GM18526 (cell line): ENCODE measurements around the gene PCDH1.

Experiments used
- POLR2A ChIP-seq: IDR thresholded peaks from 3 replicates; pipeline ENCODE4 v1.6.1; 2011; ENCODE audit not compliant: insufficient read length; ENCODE audit errors: extremely low read depth

Gene PCDH1

GRCh38 chr5:141853895-141854626 lies 24.1 kb downstream of the PCDH1 start:
- no peak for TF ChIP-seq POLR2A

DNA sequence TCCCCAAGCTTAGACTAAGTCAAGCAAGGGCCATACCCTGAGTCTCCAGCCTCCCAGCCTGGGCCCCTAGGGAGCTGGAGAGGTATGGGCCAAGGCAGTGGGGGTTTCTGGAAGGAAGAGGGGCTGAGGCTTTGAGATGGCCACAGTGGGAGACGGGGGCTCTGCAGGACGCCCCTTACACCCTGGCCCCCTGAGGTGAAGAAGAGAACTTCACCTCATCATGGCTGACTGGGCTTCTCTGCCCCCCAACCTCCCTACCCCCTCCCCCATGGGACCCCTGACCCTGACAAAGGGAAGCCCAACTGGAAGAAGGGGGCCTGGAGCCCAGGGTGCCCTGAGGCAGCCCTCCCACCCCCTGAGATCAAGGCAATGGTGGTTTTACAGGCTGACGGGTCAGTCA lies 25.8 kb downstream of the PCDH1 start:
- no peak for TF ChIP-seq POLR2A

DNA sequence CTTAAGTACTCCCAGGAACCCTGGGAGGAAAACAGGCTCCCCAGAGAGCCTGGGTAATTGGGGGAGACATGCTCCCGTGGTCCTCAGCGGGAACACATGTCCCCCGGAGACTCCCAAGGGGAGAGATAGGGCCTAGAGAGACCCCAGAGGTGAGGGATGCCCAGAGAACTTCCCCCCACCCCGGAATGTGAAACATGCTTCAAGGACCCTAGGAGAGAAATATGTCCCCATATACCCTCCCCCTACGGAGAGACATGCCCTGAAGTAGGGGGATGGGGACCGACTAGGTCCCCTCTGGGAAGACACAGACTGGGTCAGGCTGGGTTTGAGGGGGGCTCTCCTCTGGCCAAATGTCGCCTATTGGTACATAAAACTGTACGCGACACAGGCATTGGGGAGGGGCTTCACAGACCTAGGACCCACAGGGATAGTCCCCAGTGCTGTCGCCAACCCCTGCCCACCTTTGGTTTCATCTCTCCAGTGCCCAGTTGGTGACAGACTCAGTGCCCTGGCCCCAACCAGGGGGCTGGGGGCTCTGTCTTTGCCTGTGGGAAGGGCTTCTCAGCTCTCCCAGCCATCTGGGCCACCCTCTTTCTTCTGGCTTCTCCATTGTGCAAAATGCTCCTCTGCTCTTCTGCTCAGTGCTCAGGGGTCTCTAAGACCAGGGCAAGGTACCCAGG lies 26.9 kb downstream of the PCDH1 start:
- no peak for TF ChIP-seq POLR2A

DNA sequence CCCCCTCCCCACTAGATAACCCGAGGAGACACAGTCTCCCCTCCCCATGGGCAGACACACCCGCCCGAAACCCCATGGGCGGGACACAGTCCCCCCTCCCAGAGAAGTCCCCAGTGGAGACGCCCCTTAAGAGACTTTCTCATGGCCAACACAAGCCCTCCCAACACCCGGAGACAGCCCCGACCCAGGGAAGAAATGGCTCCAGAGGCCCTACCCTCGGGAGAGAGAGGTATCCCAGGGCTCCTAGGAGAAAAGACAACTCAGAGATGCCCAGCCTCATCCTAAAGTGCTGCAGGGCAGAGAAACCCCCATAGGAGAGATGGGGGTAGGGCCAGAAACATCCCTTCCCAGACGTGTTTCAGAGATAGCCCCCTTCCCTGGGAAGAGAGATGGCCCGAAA lies 27.4 kb downstream of the PCDH1 start:
- TF ChIP-seq POLR2A = no peak

DNA sequence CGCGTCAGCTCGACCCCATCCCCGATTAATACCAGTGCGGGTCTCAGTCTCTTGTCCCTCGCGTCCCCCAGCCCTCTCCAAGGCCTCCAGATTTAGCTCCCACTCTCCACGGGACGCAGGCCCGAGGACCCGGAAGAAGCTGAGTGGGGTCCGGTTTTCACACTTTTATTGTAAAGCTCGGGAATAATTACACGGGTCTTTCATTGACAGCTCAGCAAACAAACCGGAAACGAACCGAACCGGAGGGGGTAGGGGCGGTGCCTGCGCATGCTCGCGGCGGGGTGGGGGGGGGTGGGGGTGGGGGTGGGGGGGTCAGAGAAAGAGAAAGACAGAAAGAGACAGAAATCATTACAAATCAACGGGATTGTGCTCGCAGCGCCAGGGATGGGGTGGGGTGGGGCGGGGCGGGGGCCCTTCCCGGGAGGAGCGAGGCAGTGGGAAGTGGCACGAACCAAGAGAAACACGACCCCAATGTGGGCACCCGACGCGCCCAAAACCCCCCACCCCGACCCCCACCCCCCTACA lies 27.9 kb downstream of the PCDH1 start:
- no peak for TF ChIP-seq POLR2A

- peak; percentile 46 for TF ChIP-seq POLR2A
Measured at GRCh38 chr5:141849415-141850243, 28.6 kb downstream of the PCDH1 start.

DNA sequence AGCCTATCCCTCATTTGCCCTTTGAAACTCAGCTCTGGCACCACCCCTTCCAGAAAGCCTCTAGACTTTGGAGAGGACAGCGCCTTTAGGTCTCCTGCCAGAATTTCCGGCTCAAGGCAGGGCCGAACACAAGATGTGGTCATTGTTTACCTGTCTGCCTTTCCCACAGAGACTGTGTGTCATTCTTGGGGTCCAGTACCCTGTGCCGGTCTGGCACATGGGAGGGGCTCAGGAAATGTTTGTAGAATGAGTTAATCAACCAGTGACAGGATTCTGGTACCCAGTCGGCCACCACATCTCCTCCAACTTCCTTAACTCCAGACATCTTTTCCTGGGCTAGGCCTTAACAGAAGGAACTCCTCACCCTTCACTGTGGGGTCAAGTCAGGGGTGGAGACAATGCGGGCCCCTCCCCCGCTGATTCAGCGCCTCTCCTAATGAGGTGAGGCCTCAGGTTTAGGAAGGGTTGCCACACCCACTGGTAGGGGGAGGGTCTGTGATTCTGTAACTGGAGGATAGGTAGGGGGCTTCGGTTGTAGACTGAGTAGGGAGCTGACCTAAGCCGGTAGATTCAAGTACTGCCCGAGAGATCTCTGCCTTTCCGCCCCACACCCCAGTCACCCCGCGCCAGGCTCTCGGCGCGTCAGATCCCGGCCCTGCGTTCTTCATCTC lies 29.3 kb downstream of the PCDH1 start:
- TF ChIP-seq POLR2A = no peak

DNA sequence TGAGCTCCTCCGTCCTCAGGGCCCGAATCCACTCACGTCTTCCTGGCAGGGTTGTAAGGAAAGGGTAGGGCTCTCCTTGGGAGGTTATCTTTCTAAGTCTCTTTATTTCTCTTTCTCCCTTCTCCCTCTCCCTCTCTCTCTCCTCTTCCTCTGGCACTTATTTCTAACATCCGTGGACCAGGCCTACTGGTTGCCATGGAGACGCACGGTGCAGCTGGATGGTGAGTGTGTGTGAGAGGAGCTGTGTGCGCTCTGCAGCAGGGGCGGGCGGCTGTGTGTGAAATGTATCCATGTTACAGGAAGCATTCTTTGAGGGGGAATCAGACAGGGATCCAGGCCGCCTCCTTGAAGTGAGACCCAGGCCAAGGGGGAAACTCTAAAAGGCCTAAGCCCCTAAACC lies 32.2 kb downstream of the PCDH1 start:
- no peak for TF ChIP-seq POLR2A

DNA sequence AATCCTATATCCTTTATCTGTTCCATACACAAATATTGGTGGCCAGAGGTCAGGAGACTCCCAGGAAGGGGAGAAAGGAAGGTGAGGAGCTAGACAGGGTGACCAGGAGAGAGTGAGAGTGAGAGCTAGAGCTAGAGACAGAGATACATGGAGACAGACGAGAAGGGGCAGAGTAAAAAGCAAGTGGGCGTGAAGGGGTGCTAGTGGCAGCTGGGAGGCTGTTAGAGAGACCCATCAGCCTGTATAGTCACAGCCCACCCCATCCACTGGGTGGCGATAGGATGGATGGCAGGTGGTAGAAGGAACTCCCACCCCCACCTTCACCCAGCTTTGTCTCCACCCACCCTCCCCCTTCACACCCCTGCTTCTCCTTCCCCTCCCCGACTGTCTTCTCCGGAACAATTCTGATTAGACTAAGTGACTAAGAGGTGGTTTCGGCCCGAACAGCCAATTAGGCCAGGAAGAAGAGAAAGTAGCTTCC lies 32.8 kb downstream of the PCDH1 start:
- TF ChIP-seq POLR2A = no peak

DNA sequence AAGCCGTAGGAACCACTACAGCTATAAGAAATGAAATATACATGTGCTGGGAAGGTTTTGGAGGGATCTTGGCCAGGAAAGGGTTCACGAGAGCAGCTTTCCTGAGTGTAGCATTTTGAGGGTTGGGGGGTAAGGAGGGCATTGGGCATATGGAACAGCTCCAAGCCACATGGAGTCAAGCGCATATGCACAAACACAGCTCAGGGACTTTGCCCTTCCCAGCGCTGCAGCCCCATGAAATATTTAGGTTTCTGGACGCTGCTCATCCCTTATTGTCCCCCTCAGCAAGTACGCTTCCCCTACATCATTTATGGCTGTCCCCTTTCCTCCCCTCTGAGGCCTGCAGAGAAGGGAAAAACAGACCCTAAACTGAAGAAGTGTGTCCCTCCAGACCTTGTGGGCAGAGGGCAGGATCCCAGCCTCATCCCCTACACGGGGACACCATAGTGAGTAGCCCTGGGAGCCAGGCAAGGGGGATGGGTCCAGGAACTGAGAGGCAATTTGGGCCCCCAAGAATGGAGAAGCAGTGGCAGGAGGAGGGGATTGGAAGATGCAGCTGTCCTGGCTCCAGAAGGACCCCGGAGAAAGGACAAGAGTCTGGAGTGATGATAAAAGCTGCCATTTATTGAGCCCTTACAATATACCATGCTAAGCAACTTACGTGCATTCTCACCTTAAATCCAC lies 33.7 kb downstream of the PCDH1 start:
- no peak for TF ChIP-seq POLR2A

DNA sequence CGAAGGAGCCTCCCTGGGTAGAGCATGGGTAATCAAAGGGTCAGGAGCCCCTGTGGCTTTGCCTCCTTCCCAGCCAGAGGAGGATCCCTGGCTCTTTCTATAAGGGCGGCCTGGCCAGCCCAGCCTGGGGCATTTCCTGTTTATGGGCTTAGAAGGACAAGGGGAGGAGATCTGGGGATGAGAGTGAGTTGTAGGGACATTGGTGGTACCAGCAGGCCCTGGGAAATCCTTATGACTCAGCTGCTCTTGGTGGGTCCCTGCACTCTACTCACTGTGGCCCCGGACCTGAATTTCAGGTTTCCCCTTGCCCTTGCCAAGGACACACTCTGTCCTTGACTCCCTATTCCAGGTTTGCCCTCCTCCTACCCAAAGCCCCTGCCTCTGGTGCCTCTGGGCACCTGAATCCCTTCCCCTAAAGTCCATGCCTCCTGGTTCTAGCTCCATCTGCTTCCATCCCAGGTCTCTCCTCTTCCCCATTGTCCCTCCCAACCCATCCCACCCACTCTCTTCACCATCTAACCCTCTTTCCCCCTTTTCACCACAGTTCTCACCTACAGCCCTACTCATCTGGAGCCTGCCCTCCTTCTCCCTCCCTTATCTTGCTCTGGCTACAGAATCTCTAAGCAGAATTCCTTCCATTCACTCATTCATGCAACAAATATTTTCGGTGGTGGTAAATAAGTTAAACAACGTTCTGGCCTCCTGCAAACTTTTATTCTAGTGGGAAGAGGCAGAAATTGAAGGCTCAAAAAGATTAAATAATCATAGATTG lies 34.9 kb downstream of the PCDH1 start:
- TF ChIP-seq POLR2A = no peak

GRCh38 chr5:141841378-141842180 lies 36.6 kb downstream of the PCDH1 start:
- TF ChIP-seq POLR2A = no peak

GRCh38 chr5:141840826-141841360 lies 37.3 kb downstream of the PCDH1 start:
- TF ChIP-seq POLR2A = no peak

GRCh38 chr5:141840280-141840812 lies 37.9 kb downstream of the PCDH1 start:
- TF ChIP-seq POLR2A = no peak
